ENCODE measurements around the gene LMF1. TPM values are rescaled to one million over a fixed set of nuclear protein-coding genes. Genes with fewer than 3 reads are reported as not detected.

The LMF1 gene
- total and polyA plus RNA-seq, 9 of the 15 experiments (the other 6 are each of a cell fraction or from before 2014, with no cell fraction given): 0.11 to 1.6 (median 0.55) TPM; not detected in 1

GRCh38 chr16:807347-808084 is 163.3 kb downstream of the LMF1 start (continued):
- TF ChIP-seq MGA (IDR thresholded peaks at IDR 0.05) (peak; percentile 94; the same call in 1 of the 2 replicates), PRPF4 (IDR thresholded peaks at IDR 0.05; ENCODE audit: insufficient read depth, low read depth, low read length, poor library complexity, severe bottlenecking) (no peak), ZNF699 (CRISPR knock-in tag; IDR thresholded peaks at IDR 0.05; ENCODE audit: insufficient replicate concordance) (no peak), ZNF740 (CRISPR knock-in tag; IDR thresholded peaks at IDR 0.05) (no peak), ZNF740 (tag; IDR thresholded peaks at IDR 0.05) (no peak), ZBED1 (IDR thresholded peaks at IDR 0.05) (no peak; the same call in 1 of the 2 replicates), FIP1L1 (IDR thresholded peaks at IDR 0.05; ENCODE audit: low read depth, low read length, poor library complexity, severe bottlenecking) (peak; percentile 49)

All from K562 (cell line).